ENCODE data around the gene ARVCF.
"Not testable (repeated sequence)": the region's sequence is repeated elsewhere in the genome, so short reads cannot be mapped to it uniquely, and the experiment has no call there.

ARVCF gene

GRCh38 chr22:19959043-19959586 is 57.5 kb downstream of the ARVCF start:
- DNase-seq, result no peak

- no peak for DNase-seq
Measured at GRCh38 chr22:19958083-19959042, 58.3 kb downstream of the ARVCF start.

- no peak for DNase-seq
Measured at GRCh38 chr22:19957445-19957844, 59.2 kb downstream of the ARVCF start.

- DNase-seq, result no peak
Measured at GRCh38 chr22:19955241-19956128, 61.1 kb downstream of the ARVCF start.

- DNase-seq, result no peak
Measured at GRCh38 chr22:19951346-19951745, 65.3 kb downstream of the ARVCF start.

- no peak for DNase-seq
Measured at GRCh38 chr22:19948057-19948760, 68.4 kb downstream of the ARVCF start.

- peak; percentile 93 for DNase-seq
Measured at GRCh38 chr22:19943082-19944026, 73.3 kb downstream of the ARVCF start.

- DNase-seq, result peak; percentile 67
Measured at GRCh38 chr22:19942157-19943081, 74.2 kb downstream of the ARVCF start.

- DNase-seq, result peak; percentile 73
Measured at GRCh38 chr22:19941365-19942082, 75.1 kb downstream of the ARVCF start, which contains the start of the genes COMT and TXNRD2. COMT (plus strand) TSS chr22:19941772; CDS start chr22:19962527, 20,755 bp downstream. TXNRD2 (minus strand) TSS chr22:19941818; CDS start chr22:19941803, 15 bp downstream.

GRCh38 chr22:19940536-19941364 is 75.9 kb downstream of the ARVCF start:
- no peak for DNase-seq

GRCh38 chr22:19937616-19938473 is 78.8 kb downstream of the ARVCF start:
- DNase-seq, result no peak

GRCh38 chr22:19936513-19936912 is 80.1 kb downstream of the ARVCF start:
- DNase-seq, result no peak

GRCh38 chr22:19935123-19935718 is 81.4 kb downstream of the ARVCF start:
- DNase-seq, result not testable (repeated sequence)

GRCh38 chr22:19933341-19934241 is 83.0 kb downstream of the ARVCF start:
- DNase-seq, result no peak

- DNase-seq, result no peak
Measured at GRCh38 chr22:19932367-19933206, 84.0 kb downstream of the ARVCF start.
